Glomerular visceral epithelial cell (primary cell): ENCODE measurements around the gene SCYGR4.
"Not testable (repeated sequence)": the region's sequence is repeated elsewhere in the genome, so short reads cannot be mapped to it uniquely, and the experiment has no call there.

Experiments
- DNase-seq: peaks from one replicate; pipeline ENCODE4 v3.0.0-alpha.2; 2016; ENCODE audit errors: extremely low spot score

The SCYGR4 gene, protein sequence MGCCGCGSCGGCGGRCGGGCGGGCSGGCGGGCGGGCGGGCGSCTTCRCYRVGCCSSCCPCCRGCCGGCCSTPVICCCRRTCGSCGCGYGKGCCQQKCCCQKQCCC

DNA sequence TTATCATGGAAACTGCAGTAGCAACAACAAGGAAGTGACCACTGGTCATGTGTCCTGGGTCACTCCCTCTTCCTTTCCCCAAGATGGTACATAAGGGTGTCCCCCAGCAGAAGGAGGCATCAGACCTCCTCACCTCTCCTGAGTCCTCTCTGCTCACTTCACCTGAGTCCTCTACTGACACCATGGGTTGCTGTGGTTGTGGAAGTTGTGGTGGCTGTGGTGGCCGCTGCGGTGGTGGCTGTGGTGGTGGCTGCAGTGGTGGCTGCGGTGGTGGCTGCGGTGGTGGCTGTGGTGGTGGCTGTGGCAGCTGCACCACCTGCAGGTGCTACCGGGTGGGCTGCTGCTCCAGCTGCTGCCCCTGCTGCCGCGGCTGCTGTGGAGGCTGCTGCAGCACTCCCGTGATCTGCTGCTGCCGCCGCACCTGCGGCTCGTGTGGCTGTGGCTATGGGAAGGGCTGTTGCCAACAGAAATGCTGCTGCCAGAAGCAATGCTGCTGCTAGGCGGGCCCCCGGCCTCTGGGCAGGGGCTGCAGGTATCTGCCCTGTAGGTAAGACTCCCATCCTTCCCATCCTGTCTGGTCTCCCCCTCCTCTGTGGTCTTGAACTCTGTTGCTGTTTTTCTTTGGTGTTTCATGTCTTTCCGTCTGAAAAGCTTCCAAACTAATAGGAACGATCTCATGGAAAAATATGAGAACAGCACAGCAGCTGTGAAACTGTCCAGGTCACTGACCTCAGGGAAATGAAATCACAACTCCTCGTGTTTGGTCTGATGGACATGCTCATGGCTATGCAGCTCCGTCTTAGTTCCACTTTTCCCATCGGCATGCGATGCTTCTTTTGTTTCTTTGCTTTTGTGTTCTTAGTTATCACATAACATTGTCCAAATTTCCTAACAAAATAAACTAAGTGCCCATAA, at the start of gene SCYGR4:
SCYGR4 (plus strand) TSS at position 183 of the 915 bp plus-strand sequence; CDS start at position 183, 0 bp downstream.
- DNase-seq, result no peak

DNA sequence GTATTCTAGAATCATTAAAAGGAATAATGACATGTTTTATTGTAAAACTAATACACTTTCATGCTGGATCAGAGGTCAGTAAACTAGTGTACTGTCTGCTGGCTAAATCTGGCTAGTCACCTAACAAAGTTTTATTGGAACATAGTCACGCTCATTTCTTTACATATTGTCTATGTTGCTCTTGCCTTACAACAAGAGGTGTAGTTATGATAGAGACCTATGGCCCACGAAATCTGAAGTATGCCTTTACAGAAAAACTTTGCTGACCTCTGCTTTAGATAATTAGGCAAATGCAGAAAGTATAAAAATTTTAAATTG, 48.5 kb upstream of the SCYGR4 start:
- no peak for DNase-seq

DNA sequence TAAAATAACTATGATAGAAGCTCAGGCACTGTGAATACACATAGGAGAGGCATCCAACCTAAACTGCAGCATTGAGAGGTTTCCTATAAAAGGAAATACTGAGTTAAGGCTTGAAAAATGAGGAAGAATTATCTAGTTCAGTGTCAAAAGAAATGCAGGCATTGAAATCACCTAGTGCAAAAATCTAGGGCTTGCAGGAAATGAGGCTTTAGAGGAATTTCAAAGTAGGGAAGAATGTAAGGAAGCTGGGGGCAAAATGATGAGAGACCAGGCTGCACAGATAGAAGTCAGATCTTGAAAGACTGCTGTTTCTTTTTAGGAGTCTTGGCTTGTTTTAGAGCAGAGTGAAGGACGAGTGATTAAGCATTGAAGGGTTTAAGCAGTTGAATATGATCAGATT, 46.7 kb upstream of the SCYGR4 start:
- DNase-seq, result no peak

DNA sequence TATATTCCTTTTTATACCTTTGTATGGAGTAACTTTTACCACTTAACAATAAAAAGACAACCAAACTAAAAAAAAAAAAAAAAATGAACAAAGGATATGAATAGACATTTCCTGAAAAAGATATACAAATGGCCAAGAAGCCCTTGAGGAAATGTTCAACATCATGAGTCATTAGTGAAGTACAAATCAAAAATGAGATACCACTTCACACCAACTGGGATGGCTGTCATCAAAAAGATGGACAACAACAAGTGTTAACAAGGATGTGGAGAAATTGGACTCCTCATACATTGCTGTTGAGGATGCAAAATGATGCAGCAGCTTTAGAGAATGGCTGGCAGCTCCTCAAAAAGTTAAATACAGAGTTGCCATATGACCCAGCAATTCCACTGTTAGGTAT, 41.2 kb upstream of the SCYGR4 start:
- no peak for DNase-seq

DNA sequence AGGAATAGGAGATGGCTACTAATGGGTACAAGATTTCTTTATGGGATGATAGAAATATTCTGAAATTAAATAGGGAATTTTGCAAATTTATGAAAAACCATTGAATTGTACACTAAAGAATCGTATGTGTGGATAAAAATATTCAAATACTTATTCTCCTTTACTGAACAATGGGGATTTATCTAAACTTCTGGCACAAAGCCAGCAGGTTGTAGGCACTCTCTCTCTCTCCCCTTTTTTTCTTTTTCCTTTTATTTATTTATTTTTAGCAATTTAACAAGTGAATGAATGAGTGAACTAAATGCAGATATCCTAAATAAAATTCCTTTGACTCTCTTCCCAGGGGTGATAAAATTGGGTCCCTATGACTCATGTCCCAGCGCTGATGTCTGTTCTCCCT, 40.5 kb upstream of the SCYGR4 start:
- no peak for DNase-seq

DNA sequence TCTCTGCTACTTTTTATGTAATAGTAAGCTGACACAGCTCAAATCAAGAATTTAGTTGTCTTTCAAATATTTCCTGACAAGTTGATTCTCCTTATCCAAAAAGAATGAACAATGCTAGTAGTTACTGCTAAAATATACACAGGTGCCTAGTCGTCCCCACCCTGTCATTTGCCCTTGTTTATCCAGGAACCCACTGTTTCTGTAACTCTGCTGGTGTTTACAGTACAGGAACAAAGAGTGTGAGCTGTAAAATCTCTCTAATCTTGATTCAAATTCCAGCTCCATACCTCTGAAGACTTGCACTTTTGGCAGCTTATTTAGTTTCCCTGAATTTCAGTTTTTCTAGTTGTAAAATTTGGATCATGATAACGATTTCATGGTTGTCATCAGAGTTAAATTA, 39.7 kb upstream of the SCYGR4 start:
- no peak for DNase-seq

DNA sequence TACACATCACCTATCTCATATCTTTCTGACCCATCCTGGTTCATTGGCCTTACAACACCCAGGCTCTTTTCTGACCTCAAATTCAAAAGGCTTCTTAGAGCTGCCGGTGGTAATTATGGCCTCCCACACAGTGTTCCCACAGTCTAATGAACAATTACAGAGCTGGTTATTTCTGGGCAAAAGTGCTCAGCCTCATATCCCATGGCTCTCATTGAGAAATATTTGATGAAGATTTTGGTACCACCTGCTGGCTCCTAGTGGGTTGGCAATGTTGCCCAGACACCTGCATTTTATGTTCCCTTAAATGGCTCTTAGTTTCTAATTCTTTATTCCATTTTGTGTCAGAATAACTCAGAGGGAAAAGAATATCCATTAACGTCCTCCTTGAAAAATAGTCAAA, 38.7 kb upstream of the SCYGR4 start:
- DNase-seq, result no peak

DNA sequence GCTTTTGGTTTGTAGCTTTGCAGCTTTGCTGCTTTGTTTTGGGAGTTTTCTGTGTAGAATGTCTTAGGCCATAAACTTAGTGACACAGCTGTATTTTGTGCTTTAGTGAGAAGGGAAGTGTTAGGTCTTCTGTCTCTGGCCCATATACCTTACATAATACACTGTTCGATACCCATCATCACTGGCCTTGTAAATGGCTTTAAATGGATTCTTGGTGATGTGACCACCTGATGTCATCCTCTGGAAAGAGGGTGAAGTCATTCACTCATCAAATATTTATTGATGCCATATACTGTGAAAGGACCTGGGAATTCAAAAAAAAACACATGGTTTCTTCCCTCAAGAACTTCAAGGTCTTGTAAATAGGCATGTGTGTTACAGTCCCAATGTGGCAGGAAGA, 37.5 kb upstream of the SCYGR4 start:
- no peak for DNase-seq

DNA sequence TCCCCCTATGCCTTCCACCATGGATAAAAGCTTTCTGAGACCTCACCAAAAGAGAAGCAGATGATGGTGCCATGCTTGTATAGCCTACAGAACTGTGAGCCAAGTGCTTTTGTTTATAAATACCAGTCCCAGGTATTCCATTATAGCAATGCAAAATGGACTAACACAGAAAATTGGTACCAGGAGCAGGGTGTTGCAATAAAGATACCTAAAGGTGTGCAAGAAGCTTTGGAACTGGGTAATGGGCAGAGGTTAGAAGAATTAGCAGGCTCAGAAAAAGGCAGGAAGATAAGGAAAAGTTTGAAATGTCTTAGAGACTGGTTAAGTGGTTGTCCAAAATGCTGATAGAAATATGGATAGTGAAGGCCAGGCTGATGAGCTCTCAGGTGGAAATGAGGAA, 34.9 kb upstream of the SCYGR4 start:
- DNase-seq, result no peak

DNA sequence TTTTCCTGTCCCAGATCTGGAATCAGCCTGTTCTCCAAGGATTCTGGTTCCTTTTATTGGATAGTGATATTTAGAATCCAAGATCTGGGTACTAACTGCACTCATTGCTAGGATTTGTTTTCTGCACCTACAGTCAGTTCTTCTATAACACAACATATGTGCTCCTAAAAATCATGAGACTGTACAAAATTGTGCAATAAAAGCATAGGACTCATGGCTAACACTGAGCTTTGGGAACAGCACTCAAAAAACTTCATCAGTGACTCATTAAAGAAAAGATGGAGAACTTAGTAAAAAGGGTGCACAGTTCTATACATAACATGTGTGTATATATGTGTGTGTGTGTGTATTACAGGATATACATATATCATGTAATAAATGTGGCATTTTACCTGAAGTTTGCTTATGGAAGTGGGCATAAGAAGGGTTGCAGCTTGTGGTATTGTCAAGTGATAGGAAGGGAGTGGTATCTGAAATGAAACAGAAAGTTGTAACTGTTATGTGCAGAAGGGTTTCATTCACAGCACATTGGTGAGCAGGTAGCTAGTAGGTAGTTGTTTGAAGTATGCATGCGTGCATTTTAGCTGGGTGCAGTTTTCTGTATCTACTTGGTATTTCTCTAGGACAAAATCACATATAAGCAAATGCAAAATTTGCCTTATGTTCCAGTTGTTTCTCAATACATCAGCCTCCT, 24.5 kb upstream of the SCYGR4 start:
- DNase-seq, result no peak

DNA sequence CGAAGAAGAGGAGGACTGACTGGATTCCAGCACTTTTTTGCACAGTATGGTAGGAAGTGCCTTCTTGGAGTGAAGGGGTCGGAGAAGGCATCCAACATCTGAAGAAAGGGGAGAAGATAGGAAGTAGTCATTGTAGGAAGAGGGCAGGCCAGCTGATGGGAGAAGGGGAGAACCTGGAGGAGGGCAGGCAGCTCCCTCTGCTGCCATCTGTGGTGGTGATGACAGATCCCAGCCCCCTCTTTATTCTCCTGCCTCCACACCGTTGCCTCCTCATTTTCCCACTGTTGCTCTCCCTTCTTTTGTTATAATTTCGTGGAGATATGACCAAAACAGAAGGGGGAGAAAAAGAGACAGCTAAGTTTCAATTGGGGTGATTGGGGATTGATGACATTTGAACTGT, 21.5 kb upstream of the SCYGR4 start:
- no peak for DNase-seq

DNA sequence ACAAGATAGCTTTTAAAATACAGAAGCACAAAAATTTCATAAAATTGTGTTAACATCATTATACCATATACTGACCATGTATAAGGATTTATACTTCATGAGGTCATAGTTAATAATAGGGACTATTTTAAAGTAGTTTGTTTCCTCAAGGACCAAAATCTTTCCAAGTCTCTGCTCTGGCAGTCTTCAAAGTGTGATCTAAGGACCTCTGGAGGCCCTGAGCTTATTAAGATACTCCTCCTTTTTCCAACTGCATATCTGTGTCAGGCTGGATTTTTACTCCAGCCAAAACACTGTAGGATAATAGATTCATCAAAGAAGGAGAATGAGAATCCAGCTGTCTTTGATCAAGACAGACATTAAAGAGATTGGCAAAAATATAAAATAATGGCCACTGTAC, 20.3 kb upstream of the SCYGR4 start:
- no peak for DNase-seq

DNA sequence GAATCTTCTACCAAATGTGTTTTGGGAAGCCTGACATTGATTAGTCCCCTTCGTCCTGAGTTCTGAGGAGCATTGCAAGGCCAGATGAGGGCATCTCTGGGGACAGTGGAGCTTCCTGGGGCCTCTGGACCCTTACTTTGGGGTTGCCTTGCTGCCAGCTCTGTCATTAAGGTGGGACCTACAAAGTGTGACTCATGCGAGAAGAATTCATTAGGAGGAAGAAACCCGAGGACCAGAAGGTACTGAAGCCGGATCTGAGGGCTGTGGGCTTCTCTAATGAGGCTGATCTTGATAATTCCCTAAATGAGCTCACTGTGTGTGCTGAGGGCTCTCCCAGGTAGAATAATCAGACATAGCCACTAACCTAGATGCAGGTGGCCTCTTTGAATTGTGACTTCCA, 19.3 kb upstream of the SCYGR4 start:
- peak; percentile 28 for DNase-seq

DNA sequence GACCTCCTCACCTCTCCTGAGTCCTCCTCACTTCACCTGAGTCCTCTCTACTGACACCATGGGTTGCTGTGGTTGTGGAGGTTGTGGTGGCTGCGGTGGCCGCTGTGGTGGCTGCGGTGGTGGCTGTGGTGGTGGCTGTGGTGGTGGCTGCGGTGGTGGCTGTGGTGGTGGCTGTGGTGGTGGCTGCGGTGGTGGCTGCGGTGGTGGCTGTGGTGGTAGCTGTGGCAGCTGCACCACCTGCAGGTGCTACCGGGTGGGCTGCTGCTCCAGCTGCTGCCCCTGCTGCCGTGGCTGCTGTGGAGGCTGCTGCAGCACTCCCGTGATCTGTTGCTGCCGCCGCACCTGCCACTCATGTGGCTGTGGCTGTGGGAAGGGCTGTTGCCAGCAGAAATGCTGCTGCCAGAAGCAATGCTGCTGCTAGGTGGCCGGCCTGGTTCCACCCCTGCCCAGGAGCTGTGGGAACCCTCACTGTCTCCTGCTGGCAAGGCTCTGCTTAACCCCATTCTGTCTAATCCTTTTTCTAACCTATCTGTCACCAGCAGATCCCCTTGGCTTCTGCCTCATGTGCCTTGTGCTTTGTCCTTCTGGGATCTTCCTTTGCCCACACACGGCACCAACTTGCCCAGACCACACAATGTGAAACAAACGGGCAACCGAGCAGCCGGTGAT, 18.3 kb upstream of the SCYGR4 start, which contains the start of gene SCYGR2:
SCYGR2 (plus strand) TSS at position 59 of the 669 bp plus-strand sequence; CDS start at position 59, 0 bp downstream.
- DNase-seq, result not testable (repeated sequence)

DNA sequence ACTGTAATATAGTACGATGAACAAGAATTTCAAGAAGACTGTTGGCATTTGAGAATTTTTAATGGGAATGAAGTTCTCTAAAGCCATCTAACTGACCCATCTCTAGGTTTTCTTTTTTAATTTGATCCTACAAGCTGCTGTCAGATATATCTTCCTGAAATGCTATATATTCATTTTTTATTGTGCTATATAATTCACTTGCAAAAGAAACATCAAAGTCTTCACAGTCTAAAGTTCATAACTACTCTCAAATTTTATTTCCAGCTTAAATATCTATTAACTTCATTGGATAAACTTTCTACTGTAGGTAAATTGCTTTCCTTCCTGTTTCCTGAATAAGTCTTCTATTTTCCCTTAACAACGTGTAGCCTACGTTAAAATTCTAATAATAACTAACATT, 14.9 kb upstream of the SCYGR4 start:
- DNase-seq, result no peak

DNA sequence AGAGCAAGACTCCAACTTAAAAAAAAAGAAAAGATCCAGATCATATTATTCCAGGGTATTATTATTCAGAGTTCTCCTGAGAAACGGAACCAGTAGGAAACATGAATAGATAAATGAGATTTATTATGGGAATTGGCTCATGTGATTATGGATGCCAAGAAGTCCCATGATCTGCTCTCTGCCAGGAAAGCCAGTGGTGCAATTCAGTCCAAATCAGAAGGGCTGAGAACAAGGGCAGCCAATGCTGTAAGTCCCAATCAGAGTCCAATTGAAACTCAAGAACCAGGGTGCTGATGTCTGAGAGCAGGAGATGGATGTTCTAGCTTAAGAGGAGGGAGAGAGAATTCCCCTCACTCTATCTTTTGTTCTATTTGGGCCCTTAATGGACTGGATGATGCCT, 10.8 kb upstream of the SCYGR4 start:
- no peak for DNase-seq

DNA sequence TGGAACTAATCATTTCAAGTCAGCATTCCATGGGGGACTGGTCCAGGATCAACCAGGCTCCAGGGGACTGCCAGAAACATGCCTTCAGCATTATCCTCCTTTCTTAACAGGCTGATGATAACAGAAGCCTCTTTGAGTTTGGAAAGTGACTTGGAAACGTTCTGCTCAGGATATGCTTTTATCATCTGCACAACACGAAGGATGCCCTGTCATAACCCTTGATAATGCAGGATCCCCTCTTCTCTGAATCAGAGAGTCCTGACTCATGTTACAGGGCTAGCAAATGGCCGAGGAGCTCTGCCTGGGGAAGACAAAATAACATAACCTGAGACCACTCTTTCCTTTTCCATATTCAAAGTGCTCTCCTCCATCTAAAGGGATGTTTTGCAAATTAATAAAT, 9.4 kb upstream of the SCYGR4 start:
- DNase-seq, result no peak

DNA sequence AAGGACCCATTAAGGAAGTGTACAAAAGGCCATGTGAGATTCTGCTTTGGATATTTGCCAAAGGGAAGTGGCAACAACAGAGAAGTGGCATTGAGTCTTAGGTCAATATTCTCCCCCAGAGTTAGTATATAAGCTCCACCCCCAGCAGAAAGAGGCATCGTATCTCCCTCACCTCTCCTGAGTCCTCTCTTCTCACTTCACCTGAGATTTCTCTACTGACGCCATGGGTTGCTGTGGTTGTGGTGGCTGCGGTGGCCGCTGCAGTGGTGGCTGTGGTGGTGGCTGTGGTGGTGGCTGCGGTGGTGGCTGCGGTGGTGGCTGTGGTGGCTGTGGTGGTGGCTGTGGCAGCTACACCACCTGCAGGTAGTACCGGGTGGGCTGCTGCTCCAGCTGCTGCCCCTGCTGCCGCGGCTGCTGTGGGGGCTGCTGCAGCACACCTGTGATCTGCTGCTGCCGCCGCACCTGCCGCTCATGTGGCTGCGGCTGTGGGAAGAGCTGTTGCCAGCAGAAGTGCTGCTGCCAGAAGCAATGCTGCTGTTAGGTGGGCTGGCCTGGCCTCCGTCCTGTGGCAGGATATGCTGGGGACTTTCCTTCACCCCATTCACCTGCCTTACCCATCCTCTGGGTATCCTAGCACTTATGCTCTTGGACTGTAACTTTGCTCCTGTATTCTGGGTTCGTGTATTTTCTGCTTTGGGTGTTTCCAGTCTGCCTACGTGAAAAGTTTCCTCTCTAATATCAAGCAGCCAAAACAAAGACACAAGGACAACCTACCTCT, 8.5 kb upstream of the SCYGR4 start:
- no peak for DNase-seq

DNA sequence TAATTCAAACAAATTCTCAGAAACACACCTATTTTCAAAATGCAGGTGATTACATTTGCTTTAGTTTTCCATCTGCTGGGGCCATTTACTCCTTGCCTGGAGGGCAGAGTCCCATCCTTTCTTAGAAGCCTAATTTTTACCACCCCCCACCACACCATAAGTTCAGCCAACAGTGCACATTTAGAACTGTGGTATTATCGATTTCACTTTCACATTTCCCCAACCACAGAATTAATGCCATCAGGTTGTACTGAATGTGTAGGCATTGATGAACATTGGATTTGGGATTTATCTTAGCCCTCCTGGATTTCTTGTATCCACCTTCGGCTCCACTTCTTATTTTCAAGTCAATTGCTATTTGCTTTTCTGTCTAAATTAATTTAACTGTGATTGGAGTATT, 7.2 kb upstream of the SCYGR4 start:
- DNase-seq, result no peak

DNA sequence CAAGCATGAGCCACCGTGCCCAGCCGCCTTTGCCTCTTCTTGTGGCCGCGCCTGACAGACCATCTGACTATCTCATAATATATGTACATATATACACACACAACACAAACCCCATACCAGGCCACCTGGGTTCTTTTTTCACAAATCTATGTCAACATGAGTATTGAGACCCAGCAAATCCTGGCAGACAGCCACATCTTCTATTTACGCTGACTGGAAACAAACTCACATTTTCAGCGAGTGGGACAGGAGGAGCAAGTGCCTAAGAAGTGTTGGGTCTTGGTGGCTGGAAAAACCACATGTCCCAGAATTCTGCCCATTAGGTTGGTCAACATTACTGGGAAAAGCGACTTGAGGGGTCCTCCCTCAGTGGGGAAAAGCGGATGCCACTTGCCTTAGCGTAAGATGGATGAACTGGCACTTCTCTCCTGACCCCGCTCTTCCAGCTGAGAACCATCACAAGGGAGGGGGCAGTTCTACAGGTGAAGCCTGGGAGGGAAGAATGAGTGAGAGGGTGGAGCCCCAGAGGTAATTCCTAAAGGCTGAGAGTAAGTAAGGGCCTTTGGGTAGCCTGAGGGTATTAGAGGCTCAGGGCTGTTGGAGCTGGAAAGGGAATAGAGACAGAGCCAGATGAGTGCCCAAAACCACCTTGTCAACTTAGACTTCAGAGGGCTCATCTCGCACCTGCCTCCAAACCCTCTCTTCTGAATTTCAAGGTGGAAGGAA, 4.6 kb upstream of the SCYGR4 start:
- no peak for DNase-seq

DNA sequence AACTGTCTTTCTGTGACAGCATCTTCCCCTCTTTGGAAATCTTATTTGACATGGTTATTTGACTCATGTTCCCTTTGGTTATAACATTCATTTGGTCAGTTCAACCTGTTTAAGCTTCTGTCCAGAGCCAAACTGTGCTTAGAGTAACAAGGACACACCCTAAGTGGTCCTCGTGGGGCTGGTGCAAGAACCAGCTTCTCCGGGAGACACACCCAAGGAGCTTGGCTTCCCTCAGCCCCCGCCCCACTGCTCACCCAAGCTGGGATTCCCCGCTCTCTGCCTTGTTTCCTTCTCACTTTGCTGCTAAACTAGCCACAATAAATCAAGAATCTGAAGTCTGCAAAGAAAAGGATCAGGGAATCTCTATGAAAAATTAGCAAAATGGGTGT, 4.0 kb upstream of the SCYGR4 start:
- DNase-seq, result no peak
